Right atrium auricular region (tissue), 2 donors: ENCODE measurements around the gene SERPINB6. TPM values are rescaled to one million over a fixed set of nuclear protein-coding genes. Genes with fewer than 3 reads are reported as not detected.

Experiments
- DNase-seq: peaks from one replicate; pipeline ENCODE4 v3.0.0-alpha.2; 2019; ENCODE audit warnings: low spot score
- H3K27ac ChIP-seq, 2 donors: fragments of 200-600 bp; sonication (generic); 1 replicate in 1 of 2; 2 replicates in 1 of 2; pipeline ENCODE4 v1.5.1; 2016 to 2019
- H3K27me3 ChIP-seq, 2 donors: fragments of 200-600 bp; sonication (generic); one replicate each; pipeline versions ENCODE4 v1.5.1 to v1.6.0; 2017 to 2019
- H3K36me3 ChIP-seq: fragments of 200-600 bp; sonication (generic); one replicate; pipeline ENCODE4 v1.5.1; 2016
- H3K4me1 ChIP-seq, 2 donors: fragments of 200-600 bp; sonication (generic); one replicate each; pipeline versions ENCODE4 v1.5.1 to v1.6.0; 2017 to 2019
- H3K4me3 ChIP-seq, 2 donors: fragments of 200-600 bp; sonication (generic); 1 replicate in 1 of 2; 2 replicates in 1 of 2; pipeline ENCODE4 v1.5.1; 2017 to 2019; ENCODE audit warnings: mild to moderate bottlenecking in 1 of 2, moderate library complexity in 1 of 2
- H3K9me3 ChIP-seq, 2 donors: fragments of 200-600 bp; sonication (generic); one replicate each; pipeline ENCODE4 v1.5.1; 2019
- total RNA-seq, 2 donors: library from RNA; depleted of rRNA; stranded (reverse); fragments of >200 nt; gene quantifications; one replicate each; pipeline ENCODE4 v1.1.0, GENCODE V29; 2016
- TF ChIP-seq, protein P1 (sequence below), 2 donors: fragments of 200-600 bp; sonication (generic); IDR thresholded peaks; one replicate each; pipeline ENCODE4 v1.5.1; 2019; ENCODE audit warnings: antibody characterized with exemption in 2 of 2

The SERPINB6 gene
- total RNA-seq, 2 donors from 2014 or later = 181 to 184 TPM

DNA sequence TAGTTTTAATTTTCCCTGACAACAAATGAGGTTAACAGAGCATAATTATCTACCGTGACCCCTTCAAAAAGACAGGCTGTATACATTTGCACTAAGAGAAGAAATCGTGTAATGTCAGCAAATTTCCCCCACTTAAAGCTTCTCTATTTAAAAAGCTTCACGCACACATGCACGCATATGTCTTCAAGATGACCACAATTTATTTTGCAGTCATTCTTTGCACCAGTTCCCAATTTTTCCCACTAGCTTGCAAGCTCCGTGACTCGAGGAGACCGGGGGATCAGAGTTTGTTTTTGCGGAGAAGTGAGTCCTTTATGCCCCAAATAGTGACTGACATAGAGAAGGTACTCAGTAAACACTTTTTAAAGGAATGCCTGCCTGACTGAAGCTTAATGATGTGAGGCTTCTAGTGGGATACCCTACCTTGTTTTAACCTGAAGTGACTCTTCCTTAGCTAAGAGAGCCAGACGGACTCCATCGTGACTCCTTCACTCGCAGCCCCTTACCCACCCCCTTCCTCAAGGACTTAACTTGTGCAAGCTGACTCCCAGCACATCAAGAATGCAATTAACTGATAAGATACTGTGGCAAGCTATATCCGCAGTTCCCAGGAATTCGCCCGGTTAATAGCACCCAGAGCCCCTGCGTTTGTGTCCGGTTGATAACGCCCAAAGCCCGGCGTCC, 19.0 kb upstream of the SERPINB6 start:
- peak overlapping the region; percentile 65 to 92 for H3K4me3 ChIP-seq
- TF ChIP-seq, protein P1, sequence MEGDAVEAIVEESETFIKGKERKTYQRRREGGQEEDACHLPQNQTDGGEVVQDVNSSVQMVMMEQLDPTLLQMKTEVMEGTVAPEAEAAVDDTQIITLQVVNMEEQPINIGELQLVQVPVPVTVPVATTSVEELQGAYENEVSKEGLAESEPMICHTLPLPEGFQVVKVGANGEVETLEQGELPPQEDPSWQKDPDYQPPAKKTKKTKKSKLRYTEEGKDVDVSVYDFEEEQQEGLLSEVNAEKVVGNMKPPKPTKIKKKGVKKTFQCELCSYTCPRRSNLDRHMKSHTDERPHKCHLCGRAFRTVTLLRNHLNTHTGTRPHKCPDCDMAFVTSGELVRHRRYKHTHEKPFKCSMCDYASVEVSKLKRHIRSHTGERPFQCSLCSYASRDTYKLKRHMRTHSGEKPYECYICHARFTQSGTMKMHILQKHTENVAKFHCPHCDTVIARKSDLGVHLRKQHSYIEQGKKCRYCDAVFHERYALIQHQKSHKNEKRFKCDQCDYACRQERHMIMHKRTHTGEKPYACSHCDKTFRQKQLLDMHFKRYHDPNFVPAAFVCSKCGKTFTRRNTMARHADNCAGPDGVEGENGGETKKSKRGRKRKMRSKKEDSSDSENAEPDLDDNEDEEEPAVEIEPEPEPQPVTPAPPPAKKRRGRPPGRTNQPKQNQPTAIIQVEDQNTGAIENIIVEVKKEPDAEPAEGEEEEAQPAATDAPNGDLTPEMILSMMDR (IDR thresholded peaks at IDR 0.05) = no peak
- H3K36me3 ChIP-seq = no peaks in the 10 kb centered on the region
- H3K4me1 ChIP-seq = peaks cover 0 to 33% of the 10 kb centered on the region in 2 donors
- DNase-seq = no peak
- no peaks in the 10 kb centered on the region for H3K27me3 ChIP-seq
- peak overlapping the region; percentile 94 to 97 for H3K27ac ChIP-seq
- H3K9me3 ChIP-seq = no peaks in the 10 kb centered on the region

DNA sequence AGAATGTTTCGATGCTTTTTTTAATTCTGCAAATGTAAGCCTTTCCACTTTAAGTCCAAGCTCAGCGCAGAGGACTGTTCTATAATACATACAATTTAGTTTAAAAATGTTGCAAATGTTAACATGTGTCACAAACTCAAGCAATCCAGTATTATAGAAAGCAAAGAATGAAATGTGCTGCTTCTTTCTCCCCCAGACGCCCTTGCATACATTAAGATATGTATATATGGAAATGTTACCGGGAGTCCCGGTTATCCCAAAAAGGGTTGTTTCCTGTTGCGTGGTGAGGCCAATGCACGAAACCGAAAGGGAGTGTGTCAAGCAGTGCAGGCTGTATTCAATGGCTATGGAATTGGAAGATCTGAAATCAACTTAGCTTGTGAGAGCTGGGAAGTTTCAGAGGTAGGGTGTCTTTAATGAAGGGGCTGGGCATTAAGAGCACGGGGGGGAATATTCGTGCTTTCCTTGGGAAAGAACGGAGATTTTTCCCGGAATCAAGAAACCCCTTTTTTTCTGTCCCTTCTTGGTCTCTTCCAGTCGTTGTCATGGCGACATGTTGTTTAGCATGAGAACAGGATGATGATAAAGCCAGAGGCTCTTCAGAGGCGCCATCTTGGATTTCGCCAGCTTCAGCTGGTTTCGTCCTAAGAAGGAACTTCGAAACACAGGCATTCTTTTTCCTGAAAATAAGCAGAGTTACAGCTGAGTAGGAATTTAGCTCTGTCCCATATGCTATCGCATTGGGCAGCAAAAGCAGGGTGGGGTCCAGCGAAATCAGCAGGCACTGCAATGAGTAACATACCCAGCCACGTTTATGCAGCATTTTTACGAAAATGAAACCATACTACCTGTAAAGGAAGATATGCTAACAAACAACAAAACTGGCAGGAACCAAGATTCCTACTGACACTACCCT, 18.2 kb upstream of the SERPINB6 start:
- peak overlapping the region; percentile 94 to 97 for H3K27ac ChIP-seq
- peak; percentile 95 for DNase-seq
- H3K4me1 ChIP-seq = peaks cover 0 to 33% of the 10 kb centered on the region in 2 donors
- TF ChIP-seq, protein P1 (IDR thresholded peaks at IDR 0.05) = peak in 1 of 2 donors; percentile 7
- peak overlapping the region; percentile 65 to 92 for H3K4me3 ChIP-seq
- no peaks in the 10 kb centered on the region for H3K27me3 ChIP-seq
- H3K9me3 ChIP-seq = no peaks in the 10 kb centered on the region
- no peaks in the 10 kb centered on the region for H3K36me3 ChIP-seq

DNA sequence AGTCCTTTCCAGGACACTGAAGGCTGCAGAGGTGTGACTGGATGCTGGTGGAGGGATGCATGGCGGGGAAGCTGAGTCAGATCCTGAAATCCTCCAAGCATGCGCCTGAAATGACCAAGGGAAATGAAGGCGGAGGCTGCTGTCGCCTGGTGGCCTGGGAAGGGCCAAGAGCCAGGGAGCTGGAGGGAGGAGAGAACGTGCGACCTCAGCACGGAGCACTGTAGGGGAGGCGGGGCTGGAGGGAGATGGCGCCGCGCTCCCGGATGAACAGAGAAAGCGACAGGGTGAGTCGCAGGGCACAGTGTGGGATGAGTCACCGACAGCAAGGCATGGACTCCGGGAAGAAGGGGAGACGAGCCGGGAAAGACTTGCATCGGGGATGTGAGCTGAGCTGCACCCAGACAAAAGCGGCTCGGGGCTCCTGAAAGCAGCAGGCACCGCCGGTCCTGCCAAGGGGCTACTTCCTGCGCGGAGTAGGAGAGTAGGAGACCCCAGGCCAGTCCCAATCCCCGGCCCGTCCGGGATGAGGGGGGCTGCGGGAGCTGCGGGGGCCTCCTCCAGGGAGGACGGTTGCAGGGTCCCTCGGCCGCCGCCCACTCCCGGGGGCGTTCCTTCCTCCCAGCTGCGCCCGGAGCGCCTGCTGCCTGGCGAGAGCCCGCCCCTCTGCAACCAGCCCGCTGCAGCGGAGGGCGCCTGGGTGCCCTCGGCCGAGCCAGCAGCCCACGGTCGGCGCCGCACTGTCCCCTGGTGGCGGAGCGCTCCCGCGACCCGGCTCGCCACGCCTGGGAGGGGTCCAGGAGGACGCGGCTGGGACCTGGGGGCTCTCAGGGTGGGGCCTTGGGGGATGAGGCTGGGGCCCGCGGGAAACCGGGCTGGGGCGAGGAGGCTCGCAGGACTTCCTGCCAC, 17.3 kb upstream of the SERPINB6 start:
- H3K27ac ChIP-seq = peak overlapping the region; percentile 94 to 97
- H3K4me3 ChIP-seq = peak overlapping the region; percentile 65 to 92
- no peaks in the 10 kb centered on the region for H3K9me3 ChIP-seq
- TF ChIP-seq, protein P1 (IDR thresholded peaks at IDR 0.05) = peak; percentile 74 to 98
- DNase-seq = peak; percentile 95
- no peaks in the 10 kb centered on the region for H3K36me3 ChIP-seq
- H3K4me1 ChIP-seq = peaks cover 0 to 33% of the 10 kb centered on the region in 2 donors
- H3K27me3 ChIP-seq = no peaks in the 10 kb centered on the region

DNA sequence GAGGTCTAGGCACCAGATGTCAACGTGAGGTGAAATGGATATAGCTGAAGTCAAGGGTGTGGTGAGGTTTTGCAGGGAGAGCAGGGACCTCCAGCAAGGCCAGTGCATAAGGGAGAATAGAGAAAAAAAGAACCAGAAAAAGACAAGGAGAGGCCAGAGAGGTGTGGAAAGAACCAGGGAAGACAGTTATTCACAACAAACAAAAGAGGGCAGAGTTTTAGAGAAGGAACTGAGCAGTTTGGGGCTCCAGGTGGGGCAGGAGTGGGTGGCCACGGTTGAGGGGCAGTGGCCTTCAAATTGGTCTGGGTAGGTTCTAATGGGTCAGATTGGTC, 16.7 kb upstream of the SERPINB6 start:
- Histone ChIP-seq H3K27me3 (no peaks in the 10 kb centered on the region), H3K9me3 (no peaks in the 10 kb centered on the region), H3K4me3 (peak overlapping the region; percentile 65 to 92), H3K27ac (peak overlapping the region; percentile 94 to 97), H3K36me3 (no peaks in the 10 kb centered on the region), H3K4me1 (peaks cover 0 to 33% of the 10 kb centered on the region in 2 donors)
- no peak for DNase-seq
- TF ChIP-seq, protein P1 (IDR thresholded peaks at IDR 0.05) = no peak

DNA sequence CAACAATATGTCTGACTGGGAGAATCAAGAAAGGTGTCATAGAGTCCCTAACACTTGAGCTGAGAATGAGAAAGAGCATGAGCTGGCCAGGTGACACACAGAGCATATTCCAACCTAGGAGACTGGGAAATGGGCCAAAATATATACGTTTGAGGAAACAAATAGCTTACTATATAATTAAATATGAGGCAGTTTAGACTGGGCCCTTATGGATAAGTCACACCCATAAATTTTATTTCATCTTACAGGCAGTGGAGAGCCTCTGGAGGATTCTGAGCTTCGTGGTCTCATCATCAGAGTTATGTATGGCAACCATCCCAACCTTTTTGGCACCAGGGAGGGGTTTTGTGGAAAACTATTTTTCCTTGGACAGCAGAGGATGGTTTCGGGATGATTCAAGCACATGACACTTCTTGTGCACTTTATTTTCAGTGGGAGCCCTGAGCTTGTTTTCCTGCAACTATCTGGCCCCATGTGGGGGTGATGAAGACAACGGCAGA, 15.4 kb upstream of the SERPINB6 start:
- no peak for DNase-seq
- H3K4me1 ChIP-seq = peaks cover 0 to 44% of the 10 kb centered on the region in 2 donors
- no peaks in the 10 kb centered on the region for H3K36me3 ChIP-seq
- no peaks in the 10 kb centered on the region for H3K9me3 ChIP-seq
- no peaks in the 10 kb centered on the region for H3K27me3 ChIP-seq
- TF ChIP-seq, protein P1 (IDR thresholded peaks at IDR 0.05) = no peak
- peak overlapping the region; percentile 14 to 94 for H3K27ac ChIP-seq
- no peak overlapping the region for H3K4me3 ChIP-seq
